Lung (tissue), 12 donors: Measurements from ENCODE around the gene GSDME. TPM values are rescaled to one million over a fixed set of nuclear protein-coding genes. Genes with fewer than 3 reads are reported as not detected.

Source experiments
- ATAC-seq: fragments of 200-7000 bp; cut with Tn5 transposase; one replicate; pipeline ENCODE4 v1.9.1; 2020; ENCODE audit warnings: moderate number of reproducible peaks; ENCODE audit not compliant: insufficient read depth, low FRiP score
- DNase-seq, 3 donors: peaks; one replicate each; pipeline ENCODE4 v3.0.0-alpha.2; 2013 to 2017
- H3K27ac ChIP-seq, 2 donors: one replicate each; pipeline ENCODE4 v1.5.1; 2013; ENCODE audit warnings: mild to moderate bottlenecking in 2 of 2, moderate library complexity in 2 of 2, control low read depth in 1 of 2, inconsistent platforms in 1 of 2, low read depth in 1 of 2, low read length in 1 of 2
- H3K27me3 ChIP-seq, 3 donors: one replicate each; pipeline ENCODE4 v1.5.1; 2013; ENCODE audit warnings: low read length in 2 of 3; ENCODE audit not compliant: control insufficient read depth in 3 of 3, insufficient read depth in 3 of 3
- H3K36me3 ChIP-seq, 4 donors: one replicate each; pipeline ENCODE4 v1.5.1; 2013; ENCODE audit warnings: low read length in 4 of 4, mild to moderate bottlenecking in 1 of 4, moderate library complexity in 1 of 4; ENCODE audit not compliant: control insufficient read depth in 4 of 4, insufficient read depth in 4 of 4
- H3K4me1 ChIP-seq, 5 donors: one replicate each; pipeline ENCODE4 v1.5.1; 2013; ENCODE audit warnings: low read length in 5 of 5, mild to moderate bottlenecking in 2 of 5, moderate library complexity in 1 of 5; ENCODE audit not compliant: control insufficient read depth in 5 of 5, insufficient read depth in 5 of 5
- H3K4me3 ChIP-seq: one replicate; pipeline ENCODE4 v1.5.1; 2013; ENCODE audit warnings: mild to moderate bottlenecking, control low read depth, moderate library complexity
- H3K9ac ChIP-seq, 2 donors: one replicate each; pipeline ENCODE4 v1.5.1; 2013; ENCODE audit warnings: low read length in 2 of 2, control low read depth in 1 of 2; ENCODE audit not compliant: insufficient read depth in 1 of 2
- H3K9me3 ChIP-seq, 4 donors: one replicate each; pipeline ENCODE4 v1.5.1; 2013; ENCODE audit warnings: low read length in 3 of 4, mild to moderate bottlenecking in 1 of 4, moderate library complexity in 1 of 4; ENCODE audit not compliant: control insufficient read depth in 4 of 4, insufficient read depth in 3 of 4
- WGBS, 2 donors: extraction: QIAGEN DNeasy Blood & Tissue Kit; methylation state at CpG; one replicate each; pipeline ENCODE4 v1.1.7; 2013; 5-methylcytosine and 5-hydroxymethylcytosine counted together
- polyA plus RNA-seq, 2 donors: library from polyadenylated mRNA; stranded (reverse); fragments of 200-250 nt; gene quantifications; one replicate each; pipeline ENCODE4 v1.2.1, GENCODE V29; 2013
- total RNA-seq, 2 donors: library from RNA; depleted of rRNA in 1 of 2; stranded (reverse); fragments of >200 nt in 1 of 2; gene quantifications; one replicate each; pipeline ENCODE4 v1.2.1, GENCODE V29; 2014 to 2021
- TF ChIP-seq, protein P1 (sequence below): IDR thresholded peaks from 2 replicates; pipeline ENCODE4 v1.5.1; 2012; ENCODE audit warnings: mild to moderate bottlenecking; ENCODE audit errors: control extremely low read depth, extremely low read depth
- donor health status: control.
- donor health status: control.
- donor health status: Bipolar disorder and iron deficiency.
- donor health status: healthy.
- donor health status: DM: yes; HTN: yes; CAD: no.

GSDME gene
- total and polyA plus RNA-seq, 4 donors: 3.0 to 16.6 (median 11.4) TPM

DNA sequence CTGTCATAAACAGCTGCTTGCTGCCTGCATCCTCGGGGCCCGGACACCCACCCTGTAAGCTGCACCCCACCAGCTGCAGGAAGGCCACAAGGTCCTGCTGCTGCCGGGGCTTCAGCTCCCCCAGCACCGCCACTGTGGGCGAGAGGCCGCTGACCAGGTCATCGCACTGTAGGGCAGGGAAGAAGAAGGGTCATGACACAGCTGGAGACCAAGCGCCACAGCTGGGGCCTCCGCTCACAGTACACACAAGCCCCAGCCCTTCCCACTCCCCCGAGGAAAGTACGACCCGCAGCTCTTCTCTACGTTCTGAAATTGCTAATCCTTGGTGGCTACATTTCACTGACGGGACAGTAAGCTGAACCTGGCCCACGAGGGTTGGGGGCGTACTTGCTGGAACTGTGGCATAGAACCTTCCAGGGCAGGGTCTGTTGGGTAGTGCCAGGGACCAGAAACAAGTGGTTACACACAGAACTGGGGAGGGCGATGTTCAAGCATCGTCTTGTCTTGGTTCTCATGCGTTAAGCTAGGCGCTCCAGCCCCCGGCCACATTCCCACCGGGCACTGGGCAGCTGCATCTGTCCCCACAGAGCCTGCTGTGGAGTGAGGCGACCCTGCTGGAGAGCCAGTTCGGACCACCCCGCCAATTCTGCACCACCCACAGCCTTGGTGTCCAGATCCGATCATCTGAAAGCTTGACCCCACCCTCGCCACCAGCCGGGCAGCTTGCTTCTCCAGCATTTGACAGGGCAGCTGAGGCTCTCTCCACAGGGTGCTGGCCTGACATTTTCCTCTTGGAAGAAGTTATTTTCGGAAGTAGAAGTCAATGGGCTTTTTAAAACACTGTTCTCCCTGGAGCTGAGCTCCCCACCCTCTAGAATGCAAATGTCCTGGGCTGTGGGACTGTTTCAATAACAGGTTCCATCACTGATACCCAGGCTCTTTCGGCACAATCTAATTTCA, 50.8 kb downstream of the GSDME start:
- no peak for DNase-seq
- H3K9ac ChIP-seq: no peak overlapping the region
- 91 to 94% methylated on average over 30 of the region's 30 CpGs for WGBS, 2 donors

DNA sequence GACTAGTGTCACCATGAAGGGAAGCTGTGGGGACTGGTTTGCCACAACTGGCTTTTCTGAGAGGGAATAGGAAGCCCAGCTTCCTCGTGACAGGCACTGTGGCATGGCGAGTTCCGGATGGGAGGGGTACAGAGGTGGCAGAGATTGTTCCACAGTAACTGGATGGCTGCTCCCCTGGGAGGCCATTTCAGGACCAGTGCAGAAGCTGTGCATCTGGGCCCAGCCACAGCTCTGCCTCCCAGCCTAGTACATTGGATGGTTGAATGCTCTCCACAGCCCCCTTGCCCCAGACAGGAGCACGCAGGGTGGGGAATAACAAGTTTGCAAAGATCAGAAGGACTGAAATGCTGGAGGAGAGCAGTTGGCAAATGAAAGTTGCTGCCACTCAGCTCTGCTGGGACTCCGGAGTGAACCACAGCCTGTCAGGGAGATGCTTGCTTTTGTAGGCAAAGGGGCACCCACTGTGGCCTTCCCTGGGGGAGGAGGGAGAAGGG, 51.8 kb downstream of the GSDME start:
- WGBS, 2 donors: 46 to 69% methylated on average over 5 of the region's 5 CpGs
- TF ChIP-seq, protein P1, sequence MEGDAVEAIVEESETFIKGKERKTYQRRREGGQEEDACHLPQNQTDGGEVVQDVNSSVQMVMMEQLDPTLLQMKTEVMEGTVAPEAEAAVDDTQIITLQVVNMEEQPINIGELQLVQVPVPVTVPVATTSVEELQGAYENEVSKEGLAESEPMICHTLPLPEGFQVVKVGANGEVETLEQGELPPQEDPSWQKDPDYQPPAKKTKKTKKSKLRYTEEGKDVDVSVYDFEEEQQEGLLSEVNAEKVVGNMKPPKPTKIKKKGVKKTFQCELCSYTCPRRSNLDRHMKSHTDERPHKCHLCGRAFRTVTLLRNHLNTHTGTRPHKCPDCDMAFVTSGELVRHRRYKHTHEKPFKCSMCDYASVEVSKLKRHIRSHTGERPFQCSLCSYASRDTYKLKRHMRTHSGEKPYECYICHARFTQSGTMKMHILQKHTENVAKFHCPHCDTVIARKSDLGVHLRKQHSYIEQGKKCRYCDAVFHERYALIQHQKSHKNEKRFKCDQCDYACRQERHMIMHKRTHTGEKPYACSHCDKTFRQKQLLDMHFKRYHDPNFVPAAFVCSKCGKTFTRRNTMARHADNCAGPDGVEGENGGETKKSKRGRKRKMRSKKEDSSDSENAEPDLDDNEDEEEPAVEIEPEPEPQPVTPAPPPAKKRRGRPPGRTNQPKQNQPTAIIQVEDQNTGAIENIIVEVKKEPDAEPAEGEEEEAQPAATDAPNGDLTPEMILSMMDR: no peak
- Histone ChIP-seq H3K27me3 (no peaks in the 10 kb centered on the region), H3K36me3 (peaks cover 0 to 3% (median 0%) of the 10 kb centered on the region in 4 donors), H3K27ac (no peak overlapping the region), H3K4me1 (peaks cover 0 to 10% (median 6%) of the 10 kb centered on the region in 5 donors), H3K9me3 (peaks cover 0 to 4% (median 0%) of the 10 kb centered on the region in 4 donors), H3K9ac (no peak overlapping the region), H3K4me3 (no peak overlapping the region)
- ATAC-seq: no peak
- no peak for DNase-seq

More for the DNA sequence above, 50.8 kb downstream of the GSDME start:
- Histone ChIP-seq H3K4me1 (peaks cover 0 to 5% (median 2%) of the 10 kb centered on the region in 5 donors), H3K9me3 (peaks cover 0 to 4% (median 0%) of the 10 kb centered on the region in 4 donors), H3K4me3 (no peak overlapping the region), H3K27ac (no peak overlapping the region), H3K36me3 (peaks cover 0 to 3% (median 0%) of the 10 kb centered on the region in 4 donors), H3K27me3 (no peaks in the 10 kb centered on the region)
- TF ChIP-seq, protein P1: no peak
- ATAC-seq: no peak

DNA sequence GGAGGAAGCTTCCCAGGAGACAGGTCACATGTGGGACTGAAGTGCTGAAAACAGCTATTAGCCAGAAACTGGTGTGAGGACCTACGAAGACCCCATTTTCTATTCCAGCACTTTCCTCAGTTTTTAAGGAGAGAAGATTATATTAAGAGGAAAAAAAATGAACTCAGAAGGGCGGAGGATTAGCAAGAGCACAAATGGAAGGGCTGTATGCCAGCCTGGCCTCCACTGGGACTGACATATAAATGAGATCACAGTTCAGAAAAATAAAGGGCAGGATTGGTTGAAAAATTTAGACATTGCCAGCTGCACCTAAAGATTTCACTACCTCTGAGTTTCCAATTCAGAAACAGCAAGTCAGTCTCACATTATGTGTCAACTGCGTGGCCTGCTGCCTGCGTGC, 53.0 kb downstream of the GSDME start:
- DNase-seq: no peak
- peaks cover 0 to 2% (median 0%) of the 10 kb centered on the region in 4 donors for H3K9me3 ChIP-seq
- no peak overlapping the region for H3K4me3 ChIP-seq
- WGBS, 2 donors: 67 to 85% methylated on average over 4 of the region's 4 CpGs
- H3K9ac ChIP-seq: no peak overlapping the region
- H3K36me3 ChIP-seq: peaks cover 0 to 3% (median 0%) of the 10 kb centered on the region in 4 donors
- no peak overlapping the region for H3K27ac ChIP-seq
- no peaks in the 10 kb centered on the region for H3K27me3 ChIP-seq
- peaks cover 0 to 10% (median 6%) of the 10 kb centered on the region in 5 donors for H3K4me1 ChIP-seq
- ATAC-seq: no peak
- TF ChIP-seq, protein P1: no peak
